AG10803 (cell line): ENCODE data around the gene KIF26A.

Experiments
- DNase-seq: peaks from one replicate; pipeline ENCODE4 v3.0.0; 2010; ENCODE audit warnings: low read depth
- H3K4me3 ChIP-seq: 2 replicates; pipeline ENCODE4 v1.5.1; 2011; ENCODE audit warnings: mild to moderate bottlenecking, low read length, control low read depth
- TF ChIP-seq, protein P1 (sequence below): conservative IDR thresholded peaks from 2 replicates; pipeline ENCODE4 v1.5.1; 2011; ENCODE audit warnings: mild to moderate bottlenecking, low read length, control low read depth, inconsistent platforms

KIF26A gene

DNA sequence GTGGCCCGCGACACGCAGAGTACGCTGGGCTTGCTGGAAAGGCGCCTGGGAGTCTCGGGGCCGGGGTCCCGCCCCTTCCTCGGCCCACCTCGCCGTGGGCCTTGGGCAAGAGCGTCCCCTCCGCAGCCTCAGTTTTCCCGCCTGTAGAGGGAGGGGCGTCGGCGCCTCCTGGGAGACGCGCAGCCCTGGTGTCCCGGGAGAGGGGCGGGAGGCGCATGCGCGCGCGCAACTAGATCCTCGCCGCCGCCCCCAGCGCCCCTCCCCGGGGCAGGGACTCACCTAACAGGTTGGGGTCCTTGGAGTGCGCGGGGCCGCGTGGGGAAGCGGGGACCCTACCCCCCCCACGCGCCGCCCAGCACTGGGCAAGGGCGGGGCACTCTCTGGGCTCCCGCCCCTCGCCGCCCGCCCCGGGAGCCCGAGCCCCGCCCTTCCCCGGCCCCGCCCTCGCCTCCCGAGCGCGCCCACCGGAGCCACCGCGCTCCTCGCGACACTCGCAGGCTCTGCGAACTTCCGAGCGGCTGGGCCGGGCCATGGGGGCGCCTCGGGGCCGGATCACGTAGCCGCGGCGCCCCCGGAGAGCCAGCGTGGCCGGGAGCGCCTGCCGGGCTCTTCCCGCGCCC is at the start of gene KIF26A:
TSS of gene KIF26A (plus strand) at position 490 of the 620 bp plus-strand sequence. CDS start 136 bp downstream, outside the sequence.
- TF ChIP-seq, protein P1, sequence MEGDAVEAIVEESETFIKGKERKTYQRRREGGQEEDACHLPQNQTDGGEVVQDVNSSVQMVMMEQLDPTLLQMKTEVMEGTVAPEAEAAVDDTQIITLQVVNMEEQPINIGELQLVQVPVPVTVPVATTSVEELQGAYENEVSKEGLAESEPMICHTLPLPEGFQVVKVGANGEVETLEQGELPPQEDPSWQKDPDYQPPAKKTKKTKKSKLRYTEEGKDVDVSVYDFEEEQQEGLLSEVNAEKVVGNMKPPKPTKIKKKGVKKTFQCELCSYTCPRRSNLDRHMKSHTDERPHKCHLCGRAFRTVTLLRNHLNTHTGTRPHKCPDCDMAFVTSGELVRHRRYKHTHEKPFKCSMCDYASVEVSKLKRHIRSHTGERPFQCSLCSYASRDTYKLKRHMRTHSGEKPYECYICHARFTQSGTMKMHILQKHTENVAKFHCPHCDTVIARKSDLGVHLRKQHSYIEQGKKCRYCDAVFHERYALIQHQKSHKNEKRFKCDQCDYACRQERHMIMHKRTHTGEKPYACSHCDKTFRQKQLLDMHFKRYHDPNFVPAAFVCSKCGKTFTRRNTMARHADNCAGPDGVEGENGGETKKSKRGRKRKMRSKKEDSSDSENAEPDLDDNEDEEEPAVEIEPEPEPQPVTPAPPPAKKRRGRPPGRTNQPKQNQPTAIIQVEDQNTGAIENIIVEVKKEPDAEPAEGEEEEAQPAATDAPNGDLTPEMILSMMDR = no peak
- no peak within 1 kb of the TSS; the same call in 1 of the 2 replicates for H3K4me3 ChIP-seq
- DNase-seq = no peak

DNA sequence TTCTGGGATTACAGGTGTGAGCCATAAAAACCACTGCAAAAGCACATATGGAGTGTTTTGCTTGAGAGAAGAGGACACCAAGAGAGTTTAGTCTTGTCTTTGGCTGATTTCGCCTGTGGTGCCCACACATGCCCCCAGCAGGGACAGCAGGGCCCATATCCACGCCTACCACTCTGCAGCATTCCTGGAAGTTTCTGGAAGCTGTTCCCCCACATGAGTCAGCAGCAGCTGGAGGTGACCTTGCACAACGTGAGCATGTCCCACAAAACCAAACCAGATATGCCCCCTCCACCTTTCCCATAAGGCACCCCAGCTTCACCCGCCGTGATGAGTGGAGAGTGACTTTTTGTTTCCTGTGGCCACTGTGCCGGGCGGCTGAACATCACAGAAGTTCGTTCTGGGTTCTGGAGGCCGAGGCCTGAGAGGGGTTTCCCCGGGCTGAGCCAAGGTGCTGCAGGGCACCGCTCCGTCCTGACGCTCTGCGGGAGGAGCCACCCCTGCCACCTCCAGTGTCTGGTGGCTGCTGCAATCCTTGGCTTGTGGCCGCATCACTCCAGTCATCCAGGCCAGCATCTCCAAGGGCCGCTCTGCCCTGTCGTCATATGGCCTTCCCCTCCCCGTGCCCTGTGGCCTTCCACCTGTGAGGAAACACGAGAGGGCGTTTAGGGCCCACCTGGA is 48.2 kb upstream of the KIF26A start:
- H3K4me3 ChIP-seq = no peak overlapping the region
- TF ChIP-seq, protein P1 = no peak
- DNase-seq = peak; percentile 2

DNA sequence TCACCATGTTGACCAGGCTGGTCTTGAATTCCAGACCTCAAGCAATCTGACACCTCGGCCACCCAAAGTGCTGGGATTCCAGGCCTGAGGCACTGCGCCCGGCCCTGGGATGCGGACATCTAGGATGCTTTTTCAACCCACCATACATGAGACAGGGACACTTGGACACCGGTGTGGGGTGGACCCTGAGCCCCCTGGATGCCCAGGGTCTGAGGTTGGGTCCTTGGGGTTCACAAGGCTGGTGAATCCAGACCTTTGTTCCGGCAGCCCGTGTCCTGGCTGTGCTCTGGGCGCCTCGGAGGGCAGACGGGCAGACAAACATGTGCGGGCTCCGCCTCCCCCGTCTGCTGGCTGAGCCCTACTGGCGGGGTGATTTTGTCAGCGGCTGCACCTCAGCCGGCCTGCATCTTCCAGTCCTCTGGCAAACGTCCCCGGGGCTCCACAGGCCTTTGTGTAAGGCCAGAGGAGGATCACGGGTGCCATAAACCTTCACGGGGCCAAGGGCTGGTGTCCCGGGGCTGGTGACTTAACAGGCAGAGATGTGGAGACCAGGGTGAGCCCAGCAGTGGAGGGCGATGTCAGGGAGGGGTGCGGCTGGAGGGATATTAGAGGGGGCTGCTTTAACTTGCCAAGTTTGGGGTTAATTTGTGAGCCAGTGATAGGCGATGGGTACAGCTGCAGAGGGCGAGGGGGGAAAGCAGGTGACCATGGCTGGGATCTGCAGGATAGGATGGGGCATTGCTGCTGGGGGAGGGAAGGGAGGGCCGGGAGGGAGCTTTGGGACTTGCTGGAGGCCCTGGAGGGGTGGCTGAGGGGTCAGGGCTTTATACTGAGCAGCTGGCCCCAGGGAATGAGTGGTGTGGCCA is 47.1 kb upstream of the KIF26A start:
- no peak for DNase-seq
- TF ChIP-seq, protein P1 = no peak
- H3K4me3 ChIP-seq = no peak overlapping the region

DNA sequence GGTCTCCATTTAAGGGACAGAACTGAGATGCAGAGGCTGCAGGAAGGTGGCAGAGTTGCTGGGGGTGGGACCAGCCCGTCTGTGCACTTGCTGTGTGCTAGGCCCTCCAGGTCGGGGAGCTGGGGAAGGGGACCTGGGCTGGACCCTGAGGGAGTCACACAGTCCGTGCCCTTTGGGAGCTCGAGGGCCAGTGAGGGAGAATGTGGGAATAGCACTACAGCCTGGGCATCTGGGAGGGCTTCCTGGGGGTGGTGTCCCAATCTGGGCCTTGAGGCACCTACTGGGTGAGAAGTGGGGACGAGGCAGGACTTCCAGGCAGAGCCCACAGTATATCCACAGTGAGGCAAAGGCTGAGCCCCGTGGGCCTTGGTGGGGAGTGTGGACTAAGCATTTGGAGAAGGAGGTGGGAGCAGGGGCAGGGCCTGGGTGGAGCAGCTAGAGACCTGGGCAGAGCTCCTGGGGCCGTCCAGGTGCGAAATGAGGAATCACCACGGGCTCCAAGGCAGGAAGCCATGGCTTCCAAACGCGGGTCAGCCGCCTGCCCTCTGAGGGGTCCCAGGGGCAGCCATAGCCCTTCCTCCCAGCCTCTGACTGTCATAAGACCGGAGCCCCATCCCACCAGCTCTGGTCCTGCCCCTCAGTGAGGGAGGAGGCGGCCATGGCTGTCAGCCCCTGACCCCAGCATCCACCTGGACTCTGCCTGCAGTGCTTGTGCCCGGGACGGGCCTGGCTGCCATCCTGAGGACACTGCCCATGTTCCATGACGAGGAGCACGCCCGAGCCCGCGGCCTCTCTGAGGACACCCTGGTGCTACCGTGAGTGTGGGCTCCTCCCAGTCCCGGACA is 46.2 kb upstream of the KIF26A start:
- TF ChIP-seq, protein P1 = no peak
- no peak for DNase-seq
- H3K4me3 ChIP-seq = no peak overlapping the region

DNA sequence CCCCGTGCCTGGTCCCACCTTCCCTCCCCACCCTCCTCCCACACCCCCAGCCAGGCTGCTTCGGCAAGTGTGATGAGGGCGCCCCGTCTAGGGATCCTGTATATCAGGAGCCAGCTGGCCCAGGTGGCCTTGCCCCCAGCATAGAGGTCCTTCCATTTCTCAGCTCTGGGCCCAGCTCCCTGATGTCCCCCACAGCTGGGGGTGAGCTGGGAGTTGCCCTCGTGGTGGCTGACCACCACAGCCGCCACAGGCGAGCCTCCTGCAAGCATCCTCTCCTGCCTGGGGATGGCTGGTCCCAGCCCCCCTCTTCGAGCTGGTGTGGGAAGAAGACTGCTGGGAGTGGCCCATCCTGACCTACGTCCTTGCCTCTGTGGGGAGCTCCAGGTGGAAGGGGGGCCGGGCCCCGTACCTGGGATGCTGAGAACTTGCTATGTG is 45.4 kb upstream of the KIF26A start:
- TF ChIP-seq, protein P1 = no peak
- no peak for DNase-seq
- H3K4me3 ChIP-seq = no peak overlapping the region

DNA sequence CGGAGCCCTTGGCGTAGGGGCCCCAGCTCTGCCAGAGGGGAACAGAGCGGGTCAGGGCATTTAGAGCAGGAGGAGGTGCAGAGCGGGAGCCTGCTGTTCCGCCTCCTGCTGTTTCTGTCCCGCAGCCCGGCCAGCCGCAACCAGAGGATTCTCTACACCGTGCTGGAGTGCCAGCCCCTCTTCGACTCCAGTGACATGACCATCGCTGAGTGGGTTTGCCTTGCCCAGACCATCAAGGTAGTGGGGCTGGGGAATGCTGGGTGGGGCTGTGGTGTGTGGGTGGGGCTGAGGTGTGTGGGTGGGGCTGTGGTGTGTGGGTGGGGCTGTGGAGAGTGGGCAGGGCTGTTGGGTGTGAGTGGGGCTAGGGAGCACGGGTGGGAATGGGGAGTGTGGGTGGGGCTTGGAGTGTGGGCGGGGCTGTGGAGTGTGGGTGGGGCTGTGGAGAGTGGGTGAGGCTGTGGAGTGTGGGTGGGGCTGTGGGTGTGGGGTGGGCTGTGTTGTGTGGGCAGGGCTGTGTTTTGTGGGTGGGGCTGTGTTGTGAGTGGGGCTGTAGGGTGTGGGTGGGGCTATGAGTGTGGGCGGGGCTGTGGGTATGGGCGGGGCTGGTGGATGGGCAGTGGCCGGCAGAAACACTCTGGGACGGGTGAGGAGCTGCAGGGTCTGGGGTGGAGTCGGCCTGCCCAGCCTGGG is 44.9 kb upstream of the KIF26A start:
- DNase-seq = no peak
- H3K4me3 ChIP-seq = no peak overlapping the region
- TF ChIP-seq, protein P1 = no peak
